BJ (cell line): ENCODE measurements around the gene CDC34. TPM values are rescaled to one million over a fixed set of nuclear protein-coding genes. Genes with fewer than 3 reads are reported as not detected.

ENCODE experiments used
- CTCF ChIA-PET: fragments of 350-600 bp; formaldehyde crosslinking; extraction: SDS; loops from one replicate; lab custom pipeline; 2021; ENCODE audit warnings: antibody characterized with exemption, inconsistent platforms; lab: Yijun Ruan, JAX
- POLR2A ChIA-PET: fragments of 300-600 bp; sonication (Branson Sonifier 250); formaldehyde crosslinking; extraction: SDS; loops from one replicate; lab custom pipeline; 2021; ENCODE audit warnings: antibody characterized with exemption; lab: Charles Lee
- DNase-seq: peaks from one replicate; pipeline ENCODE4 v3.0.0-alpha.2; 2011; ENCODE audit warnings: low read depth
- H3K27me3 ChIP-seq: 2 replicates; pipeline ENCODE4 v1.6.0; 2011; ENCODE audit warnings: low read length; ENCODE audit not compliant: control insufficient read depth, insufficient read depth
- H3K36me3 ChIP-seq: 2 replicates; pipeline ENCODE4 v1.5.1; 2011; ENCODE audit warnings: low read length; ENCODE audit not compliant: control insufficient read depth, insufficient read depth
- H3K4me3 ChIP-seq: 2 replicates; pipeline ENCODE4 v1.5.1; 2011; ENCODE audit warnings: low read depth, mild to moderate bottlenecking, control low read depth, low read length
- CTCF ChIP-seq: IDR thresholded peaks from 2 replicates; pipeline ENCODE4 v1.5.1; 2011; ENCODE audit warnings: low read depth, mild to moderate bottlenecking, control low read depth, inconsistent platforms, low read length, moderate library complexity; ENCODE audit not compliant: insufficient read depth
- polyA plus RNA-seq: library from polyadenylated mRNA; depleted of rRNA; stranded (reverse); fragments of >200 nt; gene quantifications from 2 replicates; pipeline ENCODE4 v1.2.3, GENCODE V29; 2011; rRNA removed

CDC34 gene
- polyA plus RNA-seq, 1 experiment, result 75.2 TPM

- no peak for DNase-seq
- Histone ChIP-seq H3K27me3 (no peaks in the 10 kb centered on the region; the same call in 1 of the 2 replicates), H3K36me3 (no peaks in the 10 kb centered on the region), H3K4me3 (no peak overlapping the region)
- ChIA-PET CTCF (no interaction called here), POLR2A (no interaction called here)
- no peak for TF ChIP-seq CTCF
Measured at GRCh38 chr19:590750-591098, 59.2 kb downstream of the CDC34 start.

- CTCF ChIA-PET, result interaction anchor here (0.7 to 1.0 kb wide), 2 partner anchors 33 to 143 kb away, joined by 3 read pairs; no protein-coding TSS in a partner anchor
- POLR2A ChIA-PET, result no interaction called here
- no peaks in the 10 kb centered on the region; the same call in 1 of the 2 replicates for H3K27me3 ChIP-seq
- no peak overlapping the region for H3K4me3 ChIP-seq
- DNase-seq, result no peak
- TF ChIP-seq CTCF, result no peak
- H3K36me3 ChIP-seq, result no peaks in the 10 kb centered on the region
Measured at GRCh38 chr19:591099-591958, 59.8 kb downstream of the CDC34 start.

Other genes with a start within 250 kb of the CDC34 start
- gene PLPP2, start 240.4 kb upstream of the CDC34 start, polyA plus RNA-seq, result 3.8 and 6.7 TPM in 2 replicates
- gene MIER2, start 187.0 kb upstream of the CDC34 start, polyA plus RNA-seq, result 14.8 and 16.2 TPM in 2 replicates
- 0.04 and 0.07 TPM in 2 replicates for gene C2CD4C, start 122.6 kb upstream of the CDC34 start, polyA plus RNA-seq
- gene SHC2, start 70.7 kb upstream of the CDC34 start, polyA plus RNA-seq, result 1.3 and 3.4 TPM in 2 replicates
- gene MADCAM1, start 35.3 kb upstream of the CDC34 start, polyA plus RNA-seq, result 0.10 TPM in 1 of 2 replicates, not detected in the other
- gene TPGS1, start 24.3 kb upstream of the CDC34 start, polyA plus RNA-seq, result 4.5 and 6.8 TPM in 2 replicates
- gene GZMM, start 12.3 kb downstream of the CDC34 start, polyA plus RNA-seq, result not detected in 2 replicates
- 579 and 1,176 TPM in 2 replicates for gene BSG, start 40.8 kb downstream of the CDC34 start, polyA plus RNA-seq
- 0.83 and 1.5 TPM in 2 replicates for gene HCN2, start 58.1 kb downstream of the CDC34 start, polyA plus RNA-seq
- gene POLRMT, start 101.8 kb downstream of the CDC34 start, polyA plus RNA-seq, result 21.9 and 38.6 TPM in 2 replicates
- 0.05 TPM in 1 of 2 replicates, not detected in the other for gene FGF22, start 108.1 kb downstream of the CDC34 start, polyA plus RNA-seq
- gene RNF126, start 131.5 kb downstream of the CDC34 start, polyA plus RNA-seq, result 2.7 and 2.9 TPM in 2 replicates
- gene FSTL3, start 144.6 kb downstream of the CDC34 start, polyA plus RNA-seq, result 62.5 and 83.2 TPM in 2 replicates
- not detected in 2 replicates for gene PRSS57, start 163.7 kb downstream of the CDC34 start, polyA plus RNA-seq
- gene PALM, start 177.2 kb downstream of the CDC34 start, polyA plus RNA-seq, result 1.1 and 1.2 TPM in 2 replicates
- gene MISP, start 219.4 kb downstream of the CDC34 start, polyA plus RNA-seq, result 0.05 and 0.06 TPM in 2 replicates